HCT116 (cell line): ENCODE results near the gene TMEM91. TPM values are rescaled to one million over a fixed set of nuclear protein-coding genes. Genes with fewer than 3 reads are reported as not detected.

Source experiments
- ATAC-seq: fragments of 200-7000 bp; cut with Tn5 transposase; 2 replicates; pipeline ENCODE4 v1.9.1; 2020; ENCODE audit warnings: mild to moderate bottlenecking, moderate library complexity
- BruUV-seq: library from RNA; stranded (reverse); fragments of 400-500 nt; replicated peaks from 2 replicates; lab custom pipeline; 2021; lab: Mats Ljungman, UMichigan
- CTCF ChIA-PET: fragments of 300-600 bp; sonication (Branson Sonifier 250); formaldehyde crosslinking; loops from one replicate; lab custom pipeline; 2021; ENCODE audit warnings: antibody characterized with exemption; lab: Charles Lee
- POLR2A ChIA-PET: fragments of 300-600, 350-600 bp; sonication (Branson Sonifier 250); formaldehyde crosslinking; loops from one replicate; lab custom pipeline; 2021; ENCODE audit warnings: antibody characterized with exemption; lab: Charles Lee
- RAD21 ChIA-PET, 2 experiments: fragments of 300-600 bp; sonication (Branson Sonifier 250); formaldehyde crosslinking; loops; one replicate each; lab custom pipeline; 2023; ENCODE audit warnings: low total read pairs in 2 of 2; ENCODE audit not compliant: uncharacterized antibody in 2 of 2, unreplicated experiment in 2 of 2, low non-redundant PET in 1 of 2; lab: Charles Lee
- DNase-seq: peaks from one replicate; pipeline ENCODE4 v3.0.0-alpha.2; 2010; ENCODE audit warnings: low read depth, low spot score
- H2AFZ ChIP-seq: fragments of 200-600 bp; shearing (Covaris generic), sonication (generic); 2 replicates; pipeline ENCODE4 v1.6.1; 2017; ENCODE audit warnings: low read depth, mixed run types, mixed read lengths, antibody characterized with exemption, low read length; ENCODE audit not compliant: poor library complexity, severe bottlenecking
- H3K27ac ChIP-seq: 2 replicates; pipeline ENCODE4 v1.5.1; 2012; ENCODE audit warnings: low read depth, low read length
- H3K27me3 ChIP-seq: fragments of 200-600 bp; sonication (generic); 2 replicates; pipeline ENCODE4 v1.6.1; 2016; ENCODE audit warnings: mixed run types, low read length, mixed read lengths; ENCODE audit not compliant: insufficient read depth
- H3K36me3 ChIP-seq, 2 experiments: fragments of 200-500 bp in 1 of 2; fragments of 200-600 bp in 1 of 2; sonication (Bioruptor generic) in 1 of 2; sonication (generic) in 1 of 2; 2 replicates each; pipeline versions ENCODE4 v1.5.1 to v1.6.1; 2014 to 2016; ENCODE audit warnings: low read length in 2 of 2, inconsistent platforms in 1 of 2, mixed read lengths in 1 of 2, mixed run types in 1 of 2; ENCODE audit not compliant: insufficient read depth in 2 of 2, control insufficient read depth in 1 of 2
- H3K4me1 ChIP-seq, 2 experiments: fragments of 200-600 bp in 1 of 2; sonication (generic) in 1 of 2; 2 replicates each; pipeline versions ENCODE4 v1.5.1 to v1.6.1; 2012 to 2017; ENCODE audit warnings: low read length in 2 of 2, inconsistent platforms in 1 of 2, mild to moderate bottlenecking in 1 of 2, mixed read lengths in 1 of 2, mixed run types in 1 of 2, moderate library complexity in 1 of 2; ENCODE audit not compliant: insufficient read depth in 2 of 2, control insufficient read depth in 1 of 2
- H3K4me2 ChIP-seq: fragments of 200-600 bp; sonication (generic); 2 replicates; pipeline ENCODE4 v1.6.1; 2017; ENCODE audit warnings: mixed run types, low read length, mixed read lengths
- H3K4me3 ChIP-seq, 2 experiments: fragments of 200-600 bp in 1 of 2; sonication (generic) in 1 of 2; replicated peaks in 1 of 2; 2 replicates each; pipeline ENCODE4 v1.5.1; 2011 to 2016; ENCODE audit warnings: low read length in 2 of 2, control low read depth in 1 of 2, low read depth in 1 of 2, mild to moderate bottlenecking in 1 of 2, mixed read lengths in 1 of 2, mixed run types in 1 of 2
- H3K79me2 ChIP-seq: fragments of 200-600 bp; sonication (generic); 2 replicates; pipeline ENCODE4 v1.6.1; 2017; ENCODE audit warnings: mild to moderate bottlenecking, mixed run types, low read length, moderate library complexity, mixed read lengths; ENCODE audit not compliant: insufficient read depth
- H3K9ac ChIP-seq: fragments of 200-600 bp; sonication (generic); 2 replicates; pipeline ENCODE4 v1.6.1; 2016; ENCODE audit warnings: low read length, mixed read lengths
- H3K9me2 ChIP-seq: fragments of 200-600 bp; sonication (generic), shearing (Covaris generic); 2 replicates; pipeline ENCODE4 v1.6.1; 2017; ENCODE audit warnings: mixed run types, mild to moderate bottlenecking, moderate library complexity; ENCODE audit not compliant: insufficient read depth
- H3K9me3 ChIP-seq, 2 experiments: fragments of 200-500 bp in 1 of 2; fragments of 200-600 bp in 1 of 2; sonication (Bioruptor generic) in 1 of 2; sonication (generic) in 1 of 2; 2 replicates each; pipeline ENCODE4 v1.6.1; 2014 to 2017; ENCODE audit warnings: low read length in 2 of 2, mixed read lengths in 2 of 2, inconsistent platforms in 1 of 2, low read depth in 1 of 2, mild to moderate bottlenecking in 1 of 2, mixed run types in 1 of 2, moderate library complexity in 1 of 2; ENCODE audit not compliant: control insufficient read depth in 1 of 2, insufficient read depth in 1 of 2
- H4K20me1 ChIP-seq: fragments of 200-600 bp; sonication (generic), shearing (Covaris generic); 2 replicates; pipeline ENCODE4 v1.6.1; 2017; ENCODE audit warnings: mixed run types, mild to moderate bottlenecking, moderate library complexity; ENCODE audit not compliant: insufficient read depth
- ELF1 ChIP-seq: IDR thresholded peaks from 2 replicates; pipeline ENCODE4 v1.6.1; 2012; ENCODE audit warnings: low read depth, borderline replicate concordance
- FOSL1 ChIP-seq: IDR thresholded peaks from 2 replicates; pipeline ENCODE4 v1.6.1; 2012; ENCODE audit warnings: low read depth
- JUND ChIP-seq: IDR thresholded peaks from 2 replicates; pipeline ENCODE4 v1.6.1; 2012
- MAX ChIP-seq: IDR thresholded peaks from 2 replicates; pipeline ENCODE4 v1.6.1; 2012
- POLR2AphosphoS5 ChIP-seq: IDR thresholded peaks from 2 replicates; pipeline ENCODE4 v1.6.1; 2011; ENCODE audit warnings: mild to moderate bottlenecking, low read depth, low read length, moderate library complexity
- SIN3A ChIP-seq: IDR thresholded peaks from 2 replicates; pipeline ENCODE4 v1.6.1; 2012; ENCODE audit warnings: low read depth
- SP1 ChIP-seq: IDR thresholded peaks from 2 replicates; pipeline ENCODE4 v1.6.1; 2012; ENCODE audit warnings: low read depth
- SRF ChIP-seq: IDR thresholded peaks from 2 replicates; pipeline ENCODE4 v1.6.1; 2012; ENCODE audit warnings: low read depth
- YY1 ChIP-seq: IDR thresholded peaks from 2 replicates; pipeline ENCODE4 v1.6.1; 2011; ENCODE audit warnings: low read length, low read depth, moderate library complexity, mild to moderate bottlenecking; ENCODE audit not compliant: insufficient replicate concordance; ENCODE audit errors: extremely low read depth
- ZNF274 ChIP-seq: fragments of 200-500 bp; sonication (Bioruptor generic); IDR thresholded peaks from 2 replicates; pipeline ENCODE4 v1.6.1; 2014; ENCODE audit warnings: mild to moderate bottlenecking, low read depth, low read length, inconsistent platforms
- intact Hi-C: fragments of 100-400 bp; cut with micrococcal nuclease; formaldehyde crosslinking; loops from 2 replicates; pipeline ENCODE4 v1.10.0; 2022
- total RNA-seq: library from RNA; stranded (reverse); gene quantifications from one replicate; pipeline ENCODE4 v1.2.1, GENCODE V29; 2021; ENCODE audit not compliant: unreplicated experiment

The TMEM91 gene
- total RNA-seq, 1 experiment from 2014 or later: 4.4 TPM

GRCh38 chr19:41397086-41398049 lies 21.0 kb downstream of the TMEM91 start, which contains the start of the genes BCKDHA and EXOSC5:
BCKDHA (plus strand) TSS chr19:41397818; CDS start chr19:41397828, 10 bp downstream.
EXOSC5 (minus strand) TSS chr19:41397359; CDS start chr19:41397328, 31 bp downstream.
- Histone ChIP-seq H3K27me3 (no peaks in the 10 kb centered on the region), H3K36me3 (no peaks in the 10 kb centered on the region), H3K79me2 (peaks cover 42% of the 10 kb centered on the region), H3K4me3 (peak within 1 kb of the TSS; percentile 60 to 93)
- intact Hi-C loops: loop anchor here (1.0 kb wide), 1 partner anchor 42 kb away; the partner anchor contains the start of gene DMAC2
- BruUV-seq: TSS peak; percentile 74
- TF ChIP-seq FOSL1 (no peak), ELF1 (peak; percentile 52; the same call in 1 of the 2 replicates), ZNF274 (no peak), POLR2AphosphoS5 (peak; percentile 83), MAX (peak; percentile 100), YY1 (peak; percentile 95), SIN3A (peak; percentile 99), JUND (no peak), SP1 (peak; percentile 84), SRF (no peak)
- TF ChIP-seq, all 23 proteins: peak for 6
- peak within 1 kb of the TSS; percentile 92 for H3K9ac ChIP-seq
- CTCF ChIA-PET: no interaction called here
- POLR2A ChIA-PET: no interaction called here
- no peaks in the 10 kb centered on the region for H3K9me2 ChIP-seq
- H2AFZ ChIP-seq: no peak within 1 kb of the TSS
- peak; percentile 96 for ATAC-seq
- H3K4me1 ChIP-seq: peaks cover 12 to 21% of the 10 kb centered on the region in 2 experiments
- H3K27ac ChIP-seq: peak within 1 kb of the TSS; percentile 65
- H3K9me3 ChIP-seq: no peaks in the 10 kb centered on the region
- peak within 1 kb of the TSS; percentile 83 for H3K4me2 ChIP-seq
- peak; percentile 100 for DNase-seq
- RAD21 ChIA-PET: no interaction called here
- no peaks in the 10 kb centered on the region for H4K20me1 ChIP-seq
